H4 (cell line): ENCODE data around the gene CRACR2A. TPM values are rescaled to one million over a fixed set of nuclear protein-coding genes. Genes with fewer than 3 reads are reported as not detected.

ENCODE experiments used
- DNase-seq: peaks from one replicate; pipeline ENCODE4 v3.0.0-alpha.2; 2015; ENCODE audit warnings: low spot score
- total RNA-seq: library from RNA; depleted of rRNA; stranded (reverse); fragments of >200 nt; shearing (Covaris generic); gene quantifications from 2 replicates; pipeline ENCODE4 v1.2.3, GENCODE V29; 2014

Gene CRACR2A
- total RNA-seq, 1 experiment from 2014 or later = 0.10 TPM

- no peak for DNase-seq
These were observed 153.7 kb downstream of the CRACR2A start for GRCh38 chr12:3598896-3599860.

- no peak for DNase-seq
These were observed 155.2 kb downstream of the CRACR2A start for GRCh38 chr12:3597526-3598210.

- DNase-seq = no peak
These were observed 156.1 kb downstream of the CRACR2A start for GRCh38 chr12:3596703-3597415.

- no peak for DNase-seq
These were observed 157.2 kb downstream of the CRACR2A start for GRCh38 chr12:3595721-3596120.

- no peak for DNase-seq
These were observed 157.9 kb downstream of the CRACR2A start for GRCh38 chr12:3594966-3595365.

GRCh38 chr12:3593906-3594483, 158.9 kb downstream of the CRACR2A start:
- no peak for DNase-seq

- no peak for DNase-seq
These were observed 159.9 kb downstream of the CRACR2A start for GRCh38 chr12:3592856-3593625.

GRCh38 chr12:3589745-3590144, 163.2 kb downstream of the CRACR2A start:
- DNase-seq = no peak

- DNase-seq = no peak
These were observed 165.4 kb downstream of the CRACR2A start for GRCh38 chr12:3587402-3588013.

GRCh38 chr12:3583656-3584334, 169.1 kb downstream of the CRACR2A start:
- DNase-seq = no peak

GRCh38 chr12:3580094-3580749, 172.7 kb downstream of the CRACR2A start:
- no peak for DNase-seq

GRCh38 chr12:3579446-3580093, 173.3 kb downstream of the CRACR2A start:
- DNase-seq = no peak

GRCh38 chr12:3578557-3578956, 174.4 kb downstream of the CRACR2A start:
- DNase-seq = no peak

GRCh38 chr12:3576891-3577290, 176.0 kb downstream of the CRACR2A start:
- DNase-seq = no peak

- no peak for DNase-seq
These were observed 177.9 kb downstream of the CRACR2A start for GRCh38 chr12:3574986-3575385.

- no peak for DNase-seq
These were observed 180.3 kb downstream of the CRACR2A start for GRCh38 chr12:3572560-3572959.

- no peak for DNase-seq
These were observed 181.2 kb downstream of the CRACR2A start for GRCh38 chr12:3571724-3572123.

- no peak for DNase-seq
These were observed 181.6 kb downstream of the CRACR2A start for GRCh38 chr12:3571323-3571722.

- DNase-seq = no peak
These were observed 184.2 kb downstream of the CRACR2A start for GRCh38 chr12:3568695-3569094.
